Measurements from ENCODE around the gene FAM174C.
"Not testable (repeated sequence)": the region's sequence is repeated elsewhere in the genome, so short reads cannot be mapped to it uniquely, and the experiment has no call there.

FAM174C gene

DNA sequence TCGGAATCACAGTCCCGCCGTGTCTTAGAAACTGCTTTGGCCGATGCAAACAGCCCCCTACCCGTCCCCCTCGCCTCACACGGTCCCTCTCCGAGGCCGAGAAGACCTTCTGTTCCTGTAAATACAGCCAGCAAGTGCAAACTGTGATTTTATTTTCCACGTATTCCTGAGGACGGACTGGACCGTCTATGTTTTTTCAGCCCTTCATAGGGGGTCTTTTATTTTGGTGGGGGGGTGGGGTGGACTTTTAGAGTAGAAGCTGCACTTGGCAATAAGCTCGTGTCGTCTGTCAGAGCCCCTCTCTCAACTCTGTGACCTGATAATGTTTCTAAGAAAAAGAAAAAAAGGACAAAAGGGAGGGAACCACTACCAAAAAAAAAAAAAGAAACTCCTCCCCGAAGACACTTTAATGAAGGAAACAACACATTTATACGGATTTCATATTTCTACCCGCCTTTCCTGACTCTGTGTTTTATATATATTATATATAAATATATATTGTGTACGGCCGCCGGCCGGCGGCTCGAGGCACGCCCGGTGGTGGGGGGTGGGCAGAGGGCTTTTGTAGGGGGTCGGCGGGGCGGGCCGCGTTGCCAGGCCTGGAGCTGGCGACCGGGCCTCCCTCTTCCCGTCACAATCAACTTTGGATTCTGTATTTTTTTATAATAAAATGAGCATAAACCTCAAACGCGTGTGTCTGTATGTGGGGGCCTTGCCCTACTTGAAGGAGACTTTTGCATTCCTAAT is 25.6 kb downstream of the FAM174C start:
- DNase-seq (ENCODE audit: low read depth, low spot score) = no peak

DNA sequence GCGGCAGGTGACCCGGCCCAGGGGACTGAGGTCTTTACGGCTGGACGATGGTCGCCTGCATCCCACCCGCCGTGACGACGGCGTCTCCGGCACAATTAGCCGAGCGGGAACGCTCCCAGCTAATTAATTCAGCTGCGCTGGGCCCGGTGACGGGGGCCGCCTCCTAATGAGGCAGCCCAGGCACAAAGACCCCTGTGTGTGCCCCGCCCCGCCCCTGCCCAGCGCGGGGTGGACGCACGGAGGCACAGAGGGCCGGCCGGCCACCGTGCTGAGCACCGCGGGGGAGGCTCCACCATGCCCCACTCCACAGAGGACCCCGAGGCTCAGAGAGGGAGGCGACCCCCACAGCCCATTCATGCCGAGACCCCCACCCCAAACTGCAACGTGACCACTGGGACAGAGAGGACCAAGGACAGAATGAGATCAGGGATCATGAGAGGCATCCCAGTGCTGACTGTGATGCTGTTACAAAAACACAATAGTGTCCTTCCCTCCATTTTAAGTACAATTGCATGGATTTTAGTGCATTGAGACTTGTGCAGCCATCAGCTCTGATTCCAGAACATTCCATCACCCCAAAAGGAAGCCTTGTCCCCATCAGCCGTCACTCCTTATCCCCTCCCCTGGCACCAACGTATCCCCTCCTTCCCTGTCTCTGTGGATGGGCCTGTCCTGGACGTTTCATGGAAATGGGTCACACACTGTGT is 27.4 kb downstream of the FAM174C start:
- no peak for DNase-seq (ENCODE audit: low read depth, low spot score)

DNA sequence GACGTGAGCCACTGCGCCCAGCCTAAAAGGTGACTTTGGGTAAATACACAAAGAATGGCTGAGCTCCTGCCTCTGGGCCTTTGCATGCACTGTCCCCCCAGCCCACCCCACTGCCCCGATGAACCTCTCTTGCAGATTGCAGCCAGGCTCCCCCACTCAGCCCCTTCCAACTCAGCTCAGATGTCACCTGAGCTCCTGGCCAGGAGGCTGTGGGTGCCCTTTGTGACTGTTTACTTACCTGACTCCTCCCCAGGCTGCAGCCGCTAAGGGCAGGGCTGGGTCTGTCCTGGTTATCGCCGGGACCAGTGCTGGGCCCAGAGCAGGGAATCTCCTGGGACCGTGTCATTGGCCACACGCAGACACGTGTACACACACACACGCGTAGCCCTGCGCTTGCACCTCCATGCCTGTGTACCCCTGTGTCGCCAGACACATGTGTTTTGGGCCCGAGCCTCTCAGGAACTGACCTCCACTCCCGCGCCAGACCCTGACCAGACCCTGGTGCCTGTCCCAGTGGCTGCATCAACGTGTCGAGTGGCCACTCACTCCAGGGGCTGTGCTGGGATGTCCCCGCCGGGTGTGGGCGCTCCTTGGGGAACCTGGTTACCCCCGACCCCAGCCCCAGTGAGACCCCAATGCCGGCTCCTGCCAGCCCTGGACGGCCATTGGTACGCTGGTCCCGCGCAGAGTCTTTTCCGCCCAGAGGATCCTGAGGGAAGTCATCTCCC is 29.0 kb downstream of the FAM174C start:
- DNase-seq (ENCODE audit: low read depth, low spot score) = no peak

DNA sequence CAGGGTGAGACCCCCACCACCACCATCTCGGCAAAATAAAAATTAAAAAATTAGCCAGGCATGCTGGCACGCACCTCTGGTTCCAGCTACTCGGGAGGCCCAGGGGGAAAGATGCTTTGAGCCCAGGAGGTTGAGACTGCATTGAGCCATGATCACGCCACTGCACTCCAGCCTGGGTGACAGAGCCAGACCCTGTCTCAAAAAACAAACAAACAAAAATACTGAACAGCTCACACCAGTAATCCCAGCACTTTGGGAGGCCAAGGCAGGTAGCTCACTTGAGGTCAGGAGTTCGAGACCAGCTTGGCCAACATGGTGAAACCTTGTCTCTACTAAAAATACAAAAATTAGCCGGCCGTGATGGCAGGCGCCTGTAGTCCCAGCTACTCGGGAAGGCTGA is 30.0 kb downstream of the FAM174C start:
- DNase-seq (ENCODE audit: low read depth, low spot score) = not testable (repeated sequence)

DNA sequence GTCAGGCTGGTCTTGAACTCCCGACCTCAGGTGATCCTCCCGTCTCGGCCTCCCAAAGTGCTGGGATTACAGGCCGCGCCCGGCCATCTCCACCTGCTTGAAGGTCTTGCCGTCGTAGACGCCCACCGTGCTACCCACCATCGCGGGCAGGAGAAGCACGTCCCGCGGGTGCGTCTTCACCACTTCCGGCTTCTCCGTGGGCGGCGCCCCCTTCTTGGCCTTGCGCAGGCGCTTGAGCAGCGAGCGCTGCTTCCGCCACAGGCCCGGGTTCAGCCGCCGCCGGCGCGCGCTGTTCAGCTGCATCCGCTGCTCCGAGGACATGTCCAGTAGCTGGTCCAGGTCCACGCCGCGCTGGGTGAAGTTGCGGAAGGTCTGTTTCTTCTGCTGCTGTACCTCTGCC is 32.0 kb downstream of the FAM174C start:
- DNase-seq (ENCODE audit: low read depth, low spot score) = no peak

DNA sequence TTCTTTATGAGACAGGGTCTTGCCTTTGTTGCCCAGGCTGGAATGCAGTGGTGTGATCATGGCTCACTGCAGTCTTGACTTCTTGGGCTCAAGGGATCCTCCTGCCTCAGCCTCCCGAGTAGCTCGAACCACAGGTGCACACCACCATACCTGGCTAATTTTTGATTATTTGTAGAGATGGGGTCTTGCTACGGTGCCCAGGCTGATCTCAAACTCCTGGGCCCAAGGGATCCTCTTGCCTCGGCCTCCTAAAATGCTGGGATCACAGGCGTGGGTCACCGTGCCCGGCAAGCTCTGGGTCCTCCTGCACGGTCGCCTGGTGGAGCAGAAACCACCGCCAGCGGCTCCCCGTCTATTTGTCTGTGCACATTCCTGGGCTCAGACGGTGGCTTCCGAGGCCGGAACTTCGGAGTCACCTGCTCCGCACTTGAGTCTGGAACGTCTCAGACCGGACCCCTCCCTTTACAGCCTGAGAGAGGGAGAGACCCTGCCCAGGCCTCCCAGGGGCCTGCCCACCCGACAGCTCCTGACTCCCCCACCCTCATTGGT is 32.5 kb downstream of the FAM174C start:
- no peak for DNase-seq (ENCODE audit: low read depth, low spot score)

DNA sequence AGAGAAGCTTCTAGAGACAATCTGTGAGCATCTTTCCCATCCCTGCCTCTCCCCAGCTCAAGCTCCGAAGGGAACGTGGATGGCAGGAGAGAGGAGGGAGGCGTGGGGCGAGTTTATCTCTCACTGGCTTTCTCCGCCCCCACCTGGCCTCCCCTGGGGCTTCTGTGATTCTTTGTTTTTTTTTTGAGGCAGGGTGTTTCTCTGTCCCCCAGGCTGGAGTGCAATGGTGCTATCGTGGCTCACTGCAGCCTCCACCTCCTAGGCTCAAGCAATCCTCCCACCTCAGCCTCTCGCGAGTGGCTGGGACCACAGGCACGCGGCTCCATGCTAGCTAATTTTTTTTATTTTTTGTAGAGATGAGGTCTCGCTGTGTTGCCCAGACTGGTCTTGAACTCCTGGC is 33.4 kb downstream of the FAM174C start:
- no peak for DNase-seq (ENCODE audit: low read depth, low spot score)

DNA sequence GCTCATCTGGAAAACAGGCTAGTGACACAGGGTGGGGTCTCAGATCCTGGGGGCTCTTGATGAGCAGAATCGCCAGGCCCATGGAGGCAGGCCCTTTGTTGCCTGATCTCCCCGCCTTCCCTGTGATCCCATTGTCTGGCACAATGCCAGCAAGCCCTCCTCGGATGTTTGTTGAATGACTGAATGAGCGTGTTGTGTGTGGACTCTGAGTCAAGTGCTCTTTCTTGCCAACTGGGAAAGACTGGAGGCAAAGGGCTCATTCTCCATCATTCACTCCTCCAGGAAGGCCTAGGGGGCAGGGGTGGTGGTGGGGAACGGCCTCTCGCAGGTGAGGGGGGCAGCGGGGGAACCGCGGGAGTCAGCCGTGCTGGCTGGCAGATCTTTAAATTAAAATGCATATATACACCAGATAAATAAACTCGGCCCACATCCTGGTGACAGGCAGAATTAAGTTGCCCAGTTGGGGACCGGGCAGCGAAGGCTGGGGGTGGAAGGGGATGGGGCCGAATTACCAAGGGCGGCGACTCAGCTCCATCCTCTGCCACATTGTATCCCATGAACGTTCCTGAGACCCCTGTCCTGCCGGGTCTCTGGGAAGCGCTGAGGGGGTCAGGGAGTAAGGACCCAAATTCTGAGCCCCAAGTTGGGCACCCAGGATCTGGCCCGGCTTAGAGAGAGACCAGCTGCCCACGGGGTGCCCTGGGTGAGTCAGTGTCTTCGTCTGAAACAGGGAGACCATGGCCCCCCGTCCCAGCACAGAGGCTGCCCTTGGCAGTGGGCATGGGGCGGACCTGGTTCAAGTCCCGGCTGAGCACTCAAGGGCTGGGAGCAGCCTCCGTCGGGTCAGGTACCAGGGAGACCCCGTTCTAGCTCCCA is 34.9 kb downstream of the FAM174C start:
- DNase-seq (ENCODE audit: low read depth, low spot score) = no peak

DNA sequence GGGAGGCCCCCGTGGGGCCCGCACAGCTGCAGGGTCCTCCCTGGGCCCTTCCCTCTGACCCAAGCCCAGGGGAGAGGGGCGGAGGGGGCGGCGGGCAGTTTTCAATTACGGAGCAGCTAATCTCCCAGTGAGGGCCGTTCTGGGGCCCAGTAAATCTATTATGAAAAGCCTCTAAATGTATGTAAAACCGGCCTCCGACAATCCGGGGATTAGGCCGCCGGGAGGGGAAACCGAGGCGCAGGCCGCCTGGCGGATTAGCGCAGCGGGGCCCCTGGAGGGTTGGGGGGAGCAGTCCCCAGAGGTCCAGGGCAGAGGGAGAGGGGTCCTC is 35.5 kb downstream of the FAM174C start:
- no peak for DNase-seq (ENCODE audit: low read depth, low spot score)

DNA sequence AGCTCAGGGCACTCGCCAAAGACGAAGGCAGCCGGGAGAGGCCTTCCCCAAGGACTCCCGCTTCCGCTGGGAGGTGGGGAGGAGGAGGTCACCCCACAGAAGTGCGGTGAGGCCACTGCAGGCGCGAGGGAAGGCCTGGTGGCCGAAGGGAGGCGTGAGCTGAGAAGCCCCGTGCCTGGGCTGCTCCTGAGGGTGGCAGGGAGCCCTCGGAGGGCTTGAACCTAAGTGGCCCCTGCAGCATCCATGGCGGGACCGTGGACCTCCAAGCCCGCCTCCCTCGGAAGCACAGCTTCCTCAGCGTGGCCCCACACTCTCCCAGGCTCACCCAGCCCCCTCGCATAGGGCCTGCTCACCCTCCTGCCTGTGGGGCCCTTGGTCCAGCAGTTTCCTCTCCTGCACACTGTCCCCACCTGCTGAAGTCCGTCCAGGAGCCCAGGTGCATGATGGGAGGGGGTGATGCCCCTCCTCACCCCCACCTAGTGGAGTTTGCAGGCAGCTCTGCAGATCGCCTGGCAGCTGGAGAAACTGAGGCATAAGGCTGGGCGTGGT is 36.3 kb downstream of the FAM174C start:
- no peak for DNase-seq (ENCODE audit: low read depth, low spot score)

DNA sequence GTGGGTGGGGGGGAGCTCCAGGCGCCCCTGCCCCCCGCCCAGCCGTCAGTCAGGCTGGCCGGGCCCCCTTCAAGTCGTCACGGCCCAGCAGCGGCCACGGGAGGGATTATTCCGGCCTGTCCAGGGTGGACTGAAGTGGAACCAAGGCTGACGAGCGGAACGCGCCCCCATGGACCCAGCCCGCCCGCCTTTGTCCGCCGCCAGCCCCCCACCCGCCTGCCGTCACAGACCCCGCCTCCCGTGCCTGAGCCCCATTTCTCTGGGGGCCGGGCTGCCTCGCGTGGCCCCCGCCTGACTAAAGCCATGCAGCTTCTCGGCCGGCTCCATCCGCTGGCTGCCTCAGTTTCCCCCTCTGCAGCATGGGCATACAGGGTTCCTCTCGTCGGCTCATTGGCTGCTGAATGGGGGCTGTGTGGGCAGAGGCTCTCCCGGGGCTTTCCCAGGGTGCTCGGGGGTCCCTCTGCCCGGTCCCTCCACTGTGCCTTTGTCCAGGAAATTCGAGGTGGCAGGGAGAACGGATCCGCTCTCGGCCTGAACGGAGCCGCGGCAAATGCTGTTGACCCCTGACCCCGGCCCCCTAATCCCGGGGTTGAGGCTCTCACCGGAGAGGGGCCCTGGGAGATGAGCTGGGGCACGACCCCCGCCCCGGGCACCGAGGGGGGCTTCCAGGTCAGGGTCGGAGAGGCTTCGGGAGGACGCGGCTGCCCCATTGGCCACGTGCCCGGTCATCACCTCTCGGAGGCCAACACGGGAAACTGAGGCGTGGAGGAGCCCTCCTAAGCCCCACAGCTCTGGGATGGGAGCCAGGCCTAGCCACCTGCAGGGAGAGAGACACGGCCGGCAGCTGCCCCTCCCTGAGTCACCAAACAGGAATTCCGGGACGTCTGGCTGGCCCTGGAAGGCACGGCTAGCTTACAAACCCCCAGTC is 37.7 kb downstream of the FAM174C start:
- DNase-seq (ENCODE audit: low read depth, low spot score) = no peak

DNA sequence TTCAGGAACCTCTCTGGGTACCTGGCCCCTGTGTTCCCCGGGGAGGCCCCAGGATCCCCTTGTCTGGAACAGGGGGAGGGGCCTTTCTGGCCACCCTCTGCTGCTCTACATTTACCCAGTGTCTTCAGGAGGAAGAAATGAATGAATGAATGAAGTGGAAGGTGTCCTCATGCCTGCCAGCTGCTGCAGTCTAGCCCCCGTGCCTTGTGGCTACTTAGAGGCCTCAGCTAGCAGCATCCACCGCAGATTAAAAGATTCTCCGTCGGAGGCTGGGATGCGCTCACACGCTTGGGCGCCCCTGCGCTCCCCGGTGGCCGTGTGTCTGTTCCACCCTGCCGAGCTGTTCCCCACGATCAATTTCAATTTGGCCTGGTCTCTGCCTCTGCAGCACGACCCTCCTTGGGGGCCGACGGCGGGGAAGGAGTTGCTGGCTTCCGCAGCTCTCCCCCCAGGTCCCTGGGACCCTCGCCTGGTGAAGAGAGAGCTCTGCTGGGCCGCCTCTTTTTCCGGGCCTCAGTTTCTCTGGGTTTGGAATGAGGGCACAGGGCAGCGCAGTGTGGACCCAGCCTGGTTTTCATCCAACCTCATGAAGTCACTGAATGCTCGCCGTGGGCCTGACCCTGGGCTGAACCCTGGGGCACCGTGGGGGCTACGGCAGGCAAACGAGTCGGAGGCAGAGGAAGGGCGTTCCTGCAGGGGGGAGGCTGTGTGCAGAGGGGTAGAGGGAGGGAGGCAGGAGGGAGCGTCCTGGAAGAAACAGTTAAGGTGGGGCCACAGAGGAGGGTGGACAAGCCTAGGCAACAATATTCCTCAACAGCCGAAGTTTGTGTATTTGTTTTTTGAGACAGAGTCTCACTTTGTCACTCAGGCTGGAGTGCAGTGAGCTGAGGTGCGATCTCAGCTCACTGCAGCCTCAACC is 38.6 kb downstream of the FAM174C start:
- DNase-seq (ENCODE audit: low read depth, low spot score) = no peak

DNA sequence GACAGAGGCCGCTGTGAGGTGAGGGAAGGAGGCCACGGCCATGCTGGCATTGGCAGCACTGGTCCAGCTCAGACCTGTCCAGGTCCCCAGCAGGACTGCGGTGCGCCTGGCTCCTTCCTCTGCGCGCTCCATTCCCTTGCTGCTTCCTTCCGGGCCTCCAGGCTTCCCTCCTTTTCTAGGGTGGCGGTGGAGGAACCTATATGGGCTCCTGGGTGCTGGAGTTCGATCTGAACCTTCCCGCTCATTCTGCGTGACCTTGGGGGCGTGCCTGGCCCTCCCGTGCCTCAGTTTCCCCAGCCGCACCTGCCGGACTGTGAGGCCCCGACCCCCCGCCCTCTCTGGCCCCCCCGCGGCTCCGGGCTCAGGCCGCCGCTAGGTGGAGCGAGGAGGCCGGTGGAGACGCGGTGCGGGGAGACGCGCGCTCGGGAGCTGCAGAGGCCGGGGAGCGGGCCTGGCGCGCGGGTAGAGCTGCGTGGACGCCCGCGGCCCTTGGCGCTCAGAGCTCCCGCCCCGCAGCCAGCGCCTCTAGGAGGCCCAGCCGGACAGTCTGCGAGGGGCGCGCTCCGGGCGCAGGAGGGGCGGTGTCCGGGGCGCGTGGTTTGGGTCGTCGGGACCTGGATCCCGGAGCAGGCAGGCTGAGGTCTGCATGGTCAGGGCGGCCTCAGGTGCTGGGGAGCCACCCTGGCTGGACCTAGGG is 40.3 kb downstream of the FAM174C start:
- no peak for DNase-seq (ENCODE audit: low read depth, low spot score)

DNA sequence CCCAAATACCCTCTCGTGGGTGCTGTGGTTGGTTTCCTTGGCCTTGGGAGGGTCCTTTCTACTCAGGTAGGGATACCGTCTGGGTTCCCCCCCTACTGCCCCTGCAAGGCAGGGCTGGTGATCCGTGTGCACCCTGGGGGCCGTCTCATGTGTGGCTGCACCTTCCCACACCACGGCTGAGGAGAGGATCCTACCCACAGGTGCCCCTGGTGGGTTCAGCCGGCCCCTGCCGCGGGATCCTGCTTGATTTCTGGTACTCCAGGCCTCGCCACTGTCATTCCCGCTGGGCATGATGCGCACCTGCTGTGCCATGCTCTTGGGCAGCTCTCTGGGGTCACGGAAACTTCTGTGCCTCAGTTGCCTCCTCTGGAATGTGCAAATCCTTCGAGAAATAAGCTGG is 41.1 kb downstream of the FAM174C start:
- no peak for DNase-seq (ENCODE audit: low read depth, low spot score)

DNA sequence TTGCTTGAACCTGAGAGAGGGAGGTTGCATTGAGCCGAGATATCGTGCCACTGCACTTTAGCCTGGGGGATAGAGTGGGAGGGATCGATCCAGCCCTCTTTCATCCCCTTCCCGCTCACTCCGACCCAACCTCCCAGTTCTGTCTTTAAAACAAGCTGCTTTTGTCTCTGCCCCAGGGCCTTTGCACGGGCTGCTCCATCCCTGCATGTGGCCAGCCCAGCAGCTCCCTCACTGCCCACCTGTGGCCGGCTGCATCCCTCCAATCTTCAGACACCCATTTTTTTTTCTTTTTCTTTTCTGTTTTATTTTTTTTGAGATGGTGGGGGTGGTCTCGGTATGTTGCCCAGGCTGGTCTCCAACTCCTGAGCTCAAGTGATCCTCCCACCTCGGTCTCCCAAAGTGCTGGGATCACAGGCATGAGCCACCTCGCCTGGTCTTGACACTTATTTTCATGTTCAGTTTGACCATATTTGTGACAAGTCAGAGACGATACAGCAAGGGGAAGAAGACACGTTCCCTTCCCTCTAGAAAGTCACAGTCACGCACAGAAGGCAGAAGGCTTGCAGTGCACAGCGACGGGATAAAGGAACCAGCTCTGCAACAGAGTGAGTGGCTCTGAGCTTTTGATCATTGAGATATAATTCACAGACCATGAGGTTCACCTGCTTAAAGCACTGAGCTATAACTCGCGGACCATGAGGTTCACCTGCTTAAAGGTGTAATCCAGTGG is 42.1 kb downstream of the FAM174C start:
- no peak for DNase-seq (ENCODE audit: low read depth, low spot score)

DNA sequence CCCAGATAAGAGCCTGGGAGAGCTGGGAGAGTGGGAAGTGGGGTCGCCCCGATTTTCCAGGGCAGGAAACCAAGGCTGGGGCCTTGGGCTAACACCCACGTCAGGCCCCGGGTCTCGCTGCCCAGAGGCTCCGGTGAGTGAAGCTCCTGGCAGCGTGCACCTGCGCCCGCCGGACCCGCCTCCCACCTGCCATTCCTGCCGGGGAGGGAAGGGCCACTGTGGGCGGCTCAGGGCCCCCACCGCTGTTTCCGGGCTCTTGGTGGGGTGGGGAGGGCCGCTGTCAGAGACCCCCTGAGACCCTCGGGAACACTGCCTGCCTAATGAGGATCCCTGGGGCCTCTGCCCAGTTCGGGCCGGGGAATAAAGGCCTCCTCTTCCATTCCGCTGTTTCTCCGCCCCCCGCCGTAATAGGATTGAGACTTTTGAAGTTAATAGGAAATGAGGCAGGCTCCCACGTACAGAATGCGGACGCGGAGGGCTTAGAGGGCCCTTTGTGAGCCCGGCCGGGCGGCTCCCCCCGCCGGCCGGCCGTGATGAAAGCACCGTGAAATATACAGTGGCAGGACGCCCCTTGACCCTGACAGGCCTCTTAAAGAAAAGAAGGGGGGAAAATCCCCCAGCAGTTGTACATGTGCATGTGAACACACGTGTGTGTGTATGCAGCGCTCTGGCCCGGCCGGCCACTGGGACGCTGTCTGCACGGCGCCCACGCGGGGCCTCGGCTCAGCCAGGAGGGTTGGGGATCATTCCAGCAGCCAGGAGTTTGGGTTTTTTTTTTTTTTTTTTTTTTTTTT is 43.5 kb downstream of the FAM174C start:
- no peak for DNase-seq (ENCODE audit: low read depth, low spot score)

DNA sequence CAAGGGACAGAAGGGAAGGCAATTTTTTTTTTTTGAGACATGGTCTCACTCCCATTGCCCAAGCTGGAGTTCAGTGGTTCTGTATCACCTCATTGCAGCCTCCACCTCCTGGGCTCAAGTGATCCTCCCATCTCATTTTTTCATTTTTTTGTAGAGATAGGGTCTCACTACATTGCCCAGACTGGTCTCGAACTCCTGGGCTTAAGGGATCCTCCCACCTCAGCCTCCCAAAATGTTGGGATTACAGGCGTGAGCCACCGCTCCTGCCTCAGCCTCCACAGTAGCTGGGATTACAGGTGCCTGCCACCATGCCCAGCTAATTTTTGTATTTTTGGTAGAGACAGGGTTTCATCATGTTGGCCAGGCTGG is 44.9 kb downstream of the FAM174C start:
- DNase-seq (ENCODE audit: low read depth, low spot score) = not testable (repeated sequence)
